Mammary epithelial cell (primary cell): ENCODE results near the gene SFSWAP.

ENCODE experiments used
- CTCF ChIP-seq, 2 donors: IDR thresholded peaks in 1 of 2; conservative IDR thresholded peaks in 1 of 2; 2 replicates each; pipeline ENCODE4 v1.5.1; 2011 to 2012; ENCODE audit warnings: inconsistent platforms in 2 of 2, low read length in 2 of 2, mild to moderate bottlenecking in 2 of 2, control low read depth in 1 of 2, low read depth in 1 of 2; ENCODE audit not compliant: insufficient read depth in 1 of 2; ENCODE audit errors: extremely low read depth in 1 of 2
- EZH2 ChIP-seq: IDR thresholded peaks from 2 replicates; pipeline ENCODE4 v1.6.1; 2012; ENCODE audit warnings: low read length, inconsistent platforms, borderline replicate concordance

- TF ChIP-seq CTCF (conservative IDR thresholded peaks at IDR 0.05 in 1 of 2, IDR thresholded peaks at IDR 0.05 in 1 of 2; ENCODE audit: extremely low read depth in 1 of 2, insufficient read depth in 1 of 2, low read depth in 1 of 2, low read length in 2 of 2) (no peak), EZH2 (no peak)
Measured at GRCh38 chr12:131703161-131703560, 7.7 kb upstream of the SFSWAP start.
